HepG2 (cell line): ENCODE results near the gene CLASP1.

Experiments used
- CEBPB ChIP-seq: IDR thresholded peaks from 2 replicates; pipeline ENCODE4 v1.6.1; 2011; ENCODE audit warnings: low read depth, low read length, improper control_type of control experiment, borderline replicate concordance
- CREB1 ChIP-seq, 2 experiments: fragments of 450-650 bp in 1 of 2; IDR thresholded peaks; 2 replicates each; pipeline ENCODE4 v1.6.1; 2016 to 2017; ENCODE audit warnings: control low read depth in 1 of 2, mild to moderate bottlenecking in 1 of 2, missing compliant biosample characterization in 1 of 2, missing genetic modification characterization in 1 of 2
- HMGA1 ChIP-seq: sonication (generic); formaldehyde crosslinking; conservative IDR thresholded peaks from 2 replicates; pipeline ENCODE4 v1.4.0; 2020; ENCODE audit warnings: missing genetic modification reagents
- NCOA1 ChIP-seq: sonication (generic); formaldehyde crosslinking; IDR thresholded peaks from 2 replicates; pipeline ENCODE4 v1.9.0; 2021; ENCODE audit warnings: missing genetic modification reagents
- NCOA2 ChIP-seq: sonication (generic); formaldehyde crosslinking; IDR thresholded peaks from 2 replicates; pipeline ENCODE4 v1.8.0; 2022; ENCODE audit warnings: inconsistent platforms
- RBFOX2 ChIP-seq: fragments of 200-400 bp; formaldehyde crosslinking; IDR thresholded peaks from 2 replicates; pipeline ENCODE4 v1.6.1; 2017; ENCODE audit warnings: low read depth, mild to moderate bottlenecking, low read length
- TF ChIP-seq, protein P1 (sequence below): sonication (generic); formaldehyde crosslinking; IDR thresholded peaks from 2 replicates; pipeline ENCODE4 v1.5.0; 2020; ENCODE audit warnings: mild to moderate bottlenecking, missing genetic modification reagents, moderate library complexity
- TF ChIP-seq, protein P2 (sequence below): sonication (generic); formaldehyde crosslinking; IDR thresholded peaks from 2 replicates; pipeline ENCODE4 v1.8.0; 2022; ENCODE audit warnings: low read depth, missing genetic modification reagents

DNA sequence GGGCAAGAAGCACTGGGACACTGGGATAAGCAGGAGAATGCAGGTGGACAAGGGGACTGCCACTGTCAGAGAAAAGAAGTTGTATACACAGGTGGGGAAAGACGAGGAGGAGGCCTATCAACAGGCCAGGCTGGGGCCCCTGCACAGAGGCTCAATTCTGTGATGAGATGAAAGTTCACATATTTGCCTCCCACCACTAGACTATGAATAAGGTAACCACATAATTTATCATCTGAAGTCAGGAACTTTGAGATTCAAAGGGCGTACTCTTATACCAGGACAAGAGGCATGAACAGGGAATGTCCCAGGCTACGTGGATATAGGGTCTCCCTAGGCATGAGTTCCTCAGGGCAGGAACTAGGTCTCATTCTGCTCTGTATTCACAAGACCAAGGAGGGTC is 84.4 kb downstream of the CLASP1 start:
- TF ChIP-seq RBFOX2 (no peak), CEBPB (no peak), NCOA1 (CRISPR knock-in tag) (no peak), NCOA2 (CRISPR knock-in tag) (no peak), CREB1 (IDR thresholded peaks at IDR 0.05) (no peak), CREB1 (CRISPR knock-in tag; IDR thresholded peaks at IDR 0.05) (no peak), HMGA1 (CRISPR knock-in tag) (no peak)
- TF ChIP-seq, protein P1, sequence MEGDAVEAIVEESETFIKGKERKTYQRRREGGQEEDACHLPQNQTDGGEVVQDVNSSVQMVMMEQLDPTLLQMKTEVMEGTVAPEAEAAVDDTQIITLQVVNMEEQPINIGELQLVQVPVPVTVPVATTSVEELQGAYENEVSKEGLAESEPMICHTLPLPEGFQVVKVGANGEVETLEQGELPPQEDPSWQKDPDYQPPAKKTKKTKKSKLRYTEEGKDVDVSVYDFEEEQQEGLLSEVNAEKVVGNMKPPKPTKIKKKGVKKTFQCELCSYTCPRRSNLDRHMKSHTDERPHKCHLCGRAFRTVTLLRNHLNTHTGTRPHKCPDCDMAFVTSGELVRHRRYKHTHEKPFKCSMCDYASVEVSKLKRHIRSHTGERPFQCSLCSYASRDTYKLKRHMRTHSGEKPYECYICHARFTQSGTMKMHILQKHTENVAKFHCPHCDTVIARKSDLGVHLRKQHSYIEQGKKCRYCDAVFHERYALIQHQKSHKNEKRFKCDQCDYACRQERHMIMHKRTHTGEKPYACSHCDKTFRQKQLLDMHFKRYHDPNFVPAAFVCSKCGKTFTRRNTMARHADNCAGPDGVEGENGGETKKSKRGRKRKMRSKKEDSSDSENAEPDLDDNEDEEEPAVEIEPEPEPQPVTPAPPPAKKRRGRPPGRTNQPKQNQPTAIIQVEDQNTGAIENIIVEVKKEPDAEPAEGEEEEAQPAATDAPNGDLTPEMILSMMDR (CRISPR knock-in tag): no peak
- TF ChIP-seq, protein P2, sequence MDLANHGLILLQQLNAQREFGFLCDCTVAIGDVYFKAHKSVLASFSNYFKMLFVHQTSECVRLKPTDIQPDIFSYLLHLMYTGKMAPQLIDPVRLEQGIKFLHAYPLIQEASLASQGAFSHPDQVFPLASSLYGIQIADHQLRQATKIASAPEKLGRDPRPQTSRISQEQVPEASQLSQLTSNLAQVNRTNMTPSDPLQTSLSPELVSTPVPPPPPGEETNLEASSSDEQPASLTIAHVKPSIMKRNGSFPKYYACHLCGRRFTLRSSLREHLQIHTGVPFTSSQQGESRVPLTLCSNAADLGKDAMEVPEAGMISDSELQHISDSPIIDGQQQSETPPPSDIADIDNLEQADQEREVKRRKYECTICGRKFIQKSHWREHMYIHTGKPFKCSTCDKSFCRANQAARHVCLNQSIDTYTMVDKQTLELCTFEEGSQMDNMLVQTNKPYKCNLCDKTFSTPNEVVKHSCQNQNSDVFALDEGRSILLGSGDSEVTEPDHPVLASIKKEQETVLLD (CRISPR knock-in tag): no peak
